SK-N-SH treated with all-trans-retinoic acid at 6 μM for 48 hours (cell line): ENCODE data around the gene PBX3.

Experiments used
- ATAC-seq: fragments of 200-7000 bp; cut with Tn5 transposase; 3 replicates; pipeline ENCODE4 v1.9.1; 2020; ENCODE audit warnings: mild to moderate bottlenecking, moderate library complexity
- ARNTL ChIP-seq: fragments of 450-650 bp; formaldehyde crosslinking; IDR thresholded peaks from 2 replicates; pipeline ENCODE4 v1.5.0; 2020; ENCODE audit warnings: low read depth, mild to moderate bottlenecking, moderate library complexity, borderline replicate concordance
- CREB5 ChIP-seq: fragments of 250-450 bp; sonication (Bioruptor Pico); IDR thresholded peaks from 2 replicates; pipeline ENCODE4 v1.5.1; 2020; ENCODE audit warnings: low read depth, mild to moderate bottlenecking, moderate library complexity
- CSDC2 ChIP-seq: fragments of 250-450 bp; sonication (Bioruptor Pico); IDR thresholded peaks from 2 replicates; pipeline ENCODE4 v1.5.0; 2020; ENCODE audit warnings: mild to moderate bottlenecking, moderate library complexity
- ESRRG ChIP-seq: fragments of 250-450 bp; sonication (Bioruptor Pico); IDR thresholded peaks from 2 replicates; pipeline ENCODE4 v1.6.1; 2021; ENCODE audit warnings: mild to moderate bottlenecking
- GLIS3 ChIP-seq: fragments of 250-450 bp; sonication (Bioruptor Pico); IDR thresholded peaks from 2 replicates; pipeline ENCODE4 v1.5.0; 2020; ENCODE audit warnings: mild to moderate bottlenecking, moderate library complexity
- ISL1 ChIP-seq: fragments of 250-450 bp; sonication (Bioruptor Pico); IDR thresholded peaks from 2 replicates; pipeline ENCODE4 v2.1.2; 2022; ENCODE audit warnings: mild to moderate bottlenecking, moderate library complexity
- OSR1 ChIP-seq: fragments of 250-450 bp; sonication (Bioruptor Pico); IDR thresholded peaks from 2 replicates; pipeline ENCODE4 v1.8.0; 2022; ENCODE audit warnings: moderate library complexity, mild to moderate bottlenecking, inconsistent platforms
- PPARA ChIP-seq: fragments of 250-450 bp; sonication (Bioruptor Pico); IDR thresholded peaks from 2 replicates; pipeline ENCODE4 v1.5.0; 2020; ENCODE audit warnings: mild to moderate bottlenecking, borderline replicate concordance
- SNAI2 ChIP-seq: fragments of 250-450 bp; sonication (Bioruptor Pico); IDR thresholded peaks from 2 replicates; pipeline ENCODE4 v1.5.0; 2020; ENCODE audit warnings: mild to moderate bottlenecking, moderate library complexity
- TCF4 ChIP-seq: fragments of 250-450 bp; sonication (Bioruptor Pico); IDR thresholded peaks from 2 replicates; pipeline ENCODE4 v1.8.0; 2021; ENCODE audit warnings: mild to moderate bottlenecking, moderate library complexity, borderline replicate concordance
- TOX ChIP-seq: fragments of 250-450 bp; sonication (Bioruptor Pico); IDR thresholded peaks from 2 replicates; pipeline ENCODE4 v1.8.0; 2021; ENCODE audit warnings: mild to moderate bottlenecking, moderate library complexity, borderline replicate concordance
- TSHZ2 ChIP-seq: fragments of 250-450 bp; sonication (Bioruptor Pico); IDR thresholded peaks from 2 replicates; pipeline ENCODE4 v1.5.0; 2020; ENCODE audit warnings: mild to moderate bottlenecking, moderate library complexity
- ZC3H10 ChIP-seq: fragments of 250-450 bp; sonication (Bioruptor Pico); IDR thresholded peaks from 2 replicates; pipeline ENCODE4 v1.5.1; 2021; ENCODE audit warnings: mild to moderate bottlenecking, moderate library complexity
- ZFP30 ChIP-seq: fragments of 450-650 bp; formaldehyde crosslinking; IDR thresholded peaks from 2 replicates; pipeline ENCODE4 v1.5.0; 2022; ENCODE audit warnings: mild to moderate bottlenecking, moderate library complexity
- ZNF565 ChIP-seq: fragments of 450-650 bp; formaldehyde crosslinking; conservative IDR thresholded peaks from 2 replicates; pipeline ENCODE4 v1.5.0; 2020; ENCODE audit warnings: low read depth, mild to moderate bottlenecking, moderate library complexity
- ZNF8 ChIP-seq: fragments of 450-650 bp; formaldehyde crosslinking; IDR thresholded peaks from 2 replicates; pipeline ENCODE4 v1.5.0; 2020; ENCODE audit warnings: mild to moderate bottlenecking, moderate library complexity
- TF ChIP-seq, protein P1 (sequence below): fragments of 250-450 bp; sonication (Bioruptor Pico); IDR thresholded peaks from 2 replicates; pipeline ENCODE4 v1.8.0; 2021; ENCODE audit warnings: low read depth, mild to moderate bottlenecking, moderate library complexity, borderline replicate concordance
- TF ChIP-seq, protein P2 (sequence below): fragments of 250-450 bp; sonication (Bioruptor Pico); IDR thresholded peaks from 2 replicates; pipeline ENCODE4 v1.5.1; 2021; ENCODE audit warnings: mild to moderate bottlenecking, moderate library complexity
- TF ChIP-seq, protein P3 (sequence below): fragments of 250-450 bp; sonication (Bioruptor Pico); IDR thresholded peaks from 2 replicates; pipeline ENCODE4 v1.8.0; 2020; ENCODE audit warnings: mild to moderate bottlenecking, moderate library complexity, borderline replicate concordance

Gene PBX3

GRCh38 chr9:125998837-125999503 is 251.8 kb downstream of the PBX3 start:
- no peak for TF ChIP-seq ZFP30
- TF ChIP-seq, all 23 proteins: peak for 0
- no peak for ATAC-seq

GRCh38 chr9:125999504-125999881 is 252.3 kb downstream of the PBX3 start:
- TF ChIP-seq, protein P1, sequence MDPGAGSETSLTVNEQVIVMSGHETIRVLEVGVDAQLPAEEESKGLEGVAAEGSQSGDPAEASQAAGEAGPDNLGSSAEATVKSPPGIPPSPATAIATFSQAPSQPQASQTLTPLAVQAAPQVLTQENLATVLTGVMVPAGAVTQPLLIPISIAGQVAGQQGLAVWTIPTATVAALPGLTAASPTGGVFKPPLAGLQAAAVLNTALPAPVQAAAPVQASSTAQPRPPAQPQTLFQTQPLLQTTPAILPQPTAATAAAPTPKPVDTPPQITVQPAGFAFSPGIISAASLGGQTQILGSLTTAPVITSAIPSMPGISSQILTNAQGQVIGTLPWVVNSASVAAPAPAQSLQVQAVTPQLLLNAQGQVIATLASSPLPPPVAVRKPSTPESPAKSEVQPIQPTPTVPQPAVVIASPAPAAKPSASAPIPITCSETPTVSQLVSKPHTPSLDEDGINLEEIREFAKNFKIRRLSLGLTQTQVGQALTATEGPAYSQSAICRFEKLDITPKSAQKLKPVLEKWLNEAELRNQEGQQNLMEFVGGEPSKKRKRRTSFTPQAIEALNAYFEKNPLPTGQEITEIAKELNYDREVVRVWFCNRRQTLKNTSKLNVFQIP (CRISPR knock-in tag) = no peak
- no peak for TF ChIP-seq TCF4 (CRISPR knock-in tag)
- TF ChIP-seq CREB5 = no peak
- no peak for TF ChIP-seq ISL1 (CRISPR knock-in tag)
- no peak for TF ChIP-seq ZFP30
- TF ChIP-seq TSHZ2 = no peak
- TF ChIP-seq TOX (CRISPR knock-in tag) = no peak
- no peak for TF ChIP-seq ARNTL (CRISPR knock-in tag)
- TF ChIP-seq GLIS3 = no peak
- TF ChIP-seq, protein P2, sequence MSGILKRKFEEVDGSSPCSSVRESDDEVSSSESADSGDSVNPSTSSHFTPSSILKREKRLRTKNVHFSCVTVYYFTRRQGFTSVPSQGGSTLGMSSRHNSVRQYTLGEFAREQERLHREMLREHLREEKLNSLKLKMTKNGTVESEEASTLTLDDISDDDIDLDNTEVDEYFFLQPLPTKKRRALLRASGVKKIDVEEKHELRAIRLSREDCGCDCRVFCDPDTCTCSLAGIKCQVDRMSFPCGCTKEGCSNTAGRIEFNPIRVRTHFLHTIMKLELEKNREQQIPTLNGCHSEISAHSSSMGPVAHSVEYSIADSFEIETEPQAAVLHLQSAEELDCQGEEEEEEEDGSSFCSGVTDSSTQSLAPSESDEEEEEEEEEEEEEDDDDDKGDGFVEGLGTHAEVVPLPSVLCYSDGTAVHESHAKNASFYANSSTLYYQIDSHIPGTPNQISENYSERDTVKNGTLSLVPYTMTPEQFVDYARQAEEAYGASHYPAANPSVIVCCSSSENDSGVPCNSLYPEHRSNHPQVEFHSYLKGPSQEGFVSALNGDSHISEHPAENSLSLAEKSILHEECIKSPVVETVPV (CRISPR knock-in tag) = no peak
- TF ChIP-seq ZNF565 (CRISPR knock-in tag) = no peak
- no peak for TF ChIP-seq ESRRG (CRISPR knock-in tag)
- TF ChIP-seq, protein P3, sequence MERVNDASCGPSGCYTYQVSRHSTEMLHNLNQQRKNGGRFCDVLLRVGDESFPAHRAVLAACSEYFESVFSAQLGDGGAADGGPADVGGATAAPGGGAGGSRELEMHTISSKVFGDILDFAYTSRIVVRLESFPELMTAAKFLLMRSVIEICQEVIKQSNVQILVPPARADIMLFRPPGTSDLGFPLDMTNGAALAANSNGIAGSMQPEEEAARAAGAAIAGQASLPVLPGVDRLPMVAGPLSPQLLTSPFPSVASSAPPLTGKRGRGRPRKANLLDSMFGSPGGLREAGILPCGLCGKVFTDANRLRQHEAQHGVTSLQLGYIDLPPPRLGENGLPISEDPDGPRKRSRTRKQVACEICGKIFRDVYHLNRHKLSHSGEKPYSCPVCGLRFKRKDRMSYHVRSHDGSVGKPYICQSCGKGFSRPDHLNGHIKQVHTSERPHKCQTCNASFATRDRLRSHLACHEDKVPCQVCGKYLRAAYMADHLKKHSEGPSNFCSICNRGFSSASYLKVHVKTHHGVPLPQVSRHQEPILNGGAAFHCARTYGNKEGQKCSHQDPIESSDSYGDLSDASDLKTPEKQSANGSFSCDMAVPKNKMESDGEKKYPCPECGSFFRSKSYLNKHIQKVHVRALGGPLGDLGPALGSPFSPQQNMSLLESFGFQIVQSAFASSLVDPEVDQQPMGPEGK = no peak
- TF ChIP-seq OSR1 = no peak

GRCh38 chr9:126000256-126000655 is 253.1 kb downstream of the PBX3 start:
- no peak for TF ChIP-seq PPARA (CRISPR knock-in tag)
- no peak for TF ChIP-seq CSDC2 (CRISPR knock-in tag)
- no peak for TF ChIP-seq ZNF565 (CRISPR knock-in tag)
- no peak for TF ChIP-seq ZNF8
- TF ChIP-seq ZFP30 = no peak
- TF ChIP-seq TSHZ2 = no peak
- no peak for TF ChIP-seq SNAI2 (CRISPR knock-in tag)
- no peak for TF ChIP-seq ESRRG (CRISPR knock-in tag)
- no peak for TF ChIP-seq ZC3H10

More at GRCh38 chr9:125999504-125999881, 252.3 kb downstream of the PBX3 start:
- ATAC-seq = no peak

More at GRCh38 chr9:126000256-126000655, 253.1 kb downstream of the PBX3 start:
- no peak for ATAC-seq
